ENCODE measurements around the gene LPP. TPM values are rescaled to one million over a fixed set of nuclear protein-coding genes. Genes with fewer than 3 reads are reported as not detected.

The LPP gene
- total RNA-seq, 5 donors from 2014 or later (not counting 1 experiment from before 2014, with no cell fraction given) = 23.8 to 82.6 (median 39.3) TPM

DNA sequence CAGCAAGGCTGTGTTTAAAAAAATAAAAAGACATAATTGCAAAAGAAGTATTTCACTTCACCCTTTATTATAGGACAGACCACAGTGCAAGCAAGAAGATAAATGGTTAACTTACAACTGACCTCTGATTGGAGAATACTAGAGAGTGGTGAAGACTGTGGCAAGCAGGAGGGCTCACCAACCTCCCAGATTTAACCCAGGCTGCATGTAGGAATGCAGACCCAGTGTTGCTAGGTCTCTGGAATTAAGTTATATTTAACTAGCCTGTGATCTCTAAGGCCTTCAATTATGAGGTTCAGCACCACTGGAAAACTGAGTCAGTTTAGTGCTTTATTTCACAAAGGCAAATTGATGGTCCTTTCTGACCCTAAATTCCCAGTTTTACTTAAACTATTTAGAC is 436.6 kb downstream of the LPP start:
- no peak overlapping the region for H3K27ac ChIP-seq (ENCODE audit: low read length)
- CTCF ChIA-PET = no interaction called here
- POLR2A ChIA-PET = no interaction called here

DNA sequence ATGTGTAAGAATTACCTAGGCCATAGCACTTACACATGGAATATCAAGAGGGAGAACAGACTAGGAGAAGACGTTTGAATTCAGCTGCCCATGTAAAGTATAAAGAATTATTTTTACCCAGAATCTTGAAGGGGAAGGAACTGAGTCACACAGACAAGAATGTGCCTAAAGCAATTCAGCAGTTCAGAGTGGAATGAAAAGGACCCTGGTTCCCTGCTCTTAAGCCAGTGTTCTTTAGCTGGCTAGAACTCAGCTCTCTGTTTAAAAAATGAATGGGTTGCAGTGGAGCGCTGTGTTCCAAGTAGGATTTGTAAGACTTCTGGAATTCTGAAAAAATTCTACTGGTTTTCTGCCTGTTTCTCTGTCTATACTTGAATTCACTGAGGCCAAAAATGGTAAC is 440.2 kb downstream of the LPP start:
- 100% methylated on average over 1 of the region's 2 CpGs for WGBS (ENCODE audit: insufficient coverage)
- ATAC-seq (replicated peaks in 1 of 4) (no peak), DNase-seq (no peak)
- H3K27ac Mint-ChIP-seq = no peak overlapping the region
- H3K27me3 Mint-ChIP-seq = no peaks in the 10 kb centered on the region
- no peaks in the 10 kb centered on the region for H3K4me1 Mint-ChIP-seq
- H3K27ac ChIP-seq (ENCODE audit: low read length) = no peak overlapping the region
- ChIA-PET POLR2A (no interaction called here), CTCF (no interaction called here)
- no peaks in the 10 kb centered on the region for H3K36me3 ChIP-seq (ENCODE audit: control insufficient read depth in 2 of 2, extremely low read depth in 1 of 2, insufficient read depth in 1 of 2, low read length in 1 of 2)
- H3K9me3 ChIP-seq = no peaks in the 10 kb centered on the region
- H3K4me3 ChIP-seq (ENCODE audit: control insufficient read depth in 1 of 2, extremely low read depth in 1 of 2, low read length in 1 of 2) = no peak overlapping the region
- H3K4me3 Mint-ChIP-seq = no peak overlapping the region
- H3K36me3 Mint-ChIP-seq = peaks cover 18% of the 10 kb centered on the region
- no peaks in the 10 kb centered on the region for H3K27me3 ChIP-seq (replicated peaks in 1 of 2; ENCODE audit: control insufficient read depth in 2 of 2, extremely low read depth in 1 of 2, insufficient read depth in 2 of 2, low read length in 1 of 2)
- H3K9me3 Mint-ChIP-seq = no peaks in the 10 kb centered on the region
- no peaks in the 10 kb centered on the region for H3K4me1 ChIP-seq (ENCODE audit: control insufficient read depth in 1 of 2, extremely low read depth in 1 of 2, insufficient read depth in 2 of 2, low read length in 2 of 2)

More for the DNA sequence above, 436.6 kb downstream of the LPP start:
- Mint-ChIP-seq H3K9me3 (no peaks in the 10 kb centered on the region), H3K4me3 (no peak overlapping the region), H3K36me3 (peaks cover 6% of the 10 kb centered on the region), H3K4me1 (peaks cover 0 to 6% (median 2%) of the 10 kb centered on the region in 3 donors), H3K27me3 (no peaks in the 10 kb centered on the region), H3K27ac (no peak overlapping the region)
- H3K4me3 ChIP-seq (ENCODE audit: control insufficient read depth in 1 of 2, extremely low read depth in 1 of 2, low read length in 1 of 2) = no peak overlapping the region
- H3K9me3 ChIP-seq = no peaks in the 10 kb centered on the region
- DNase-seq (no peak), ATAC-seq (replicated peaks in 1 of 4) (no peak)
- H3K4me1 ChIP-seq (ENCODE audit: control insufficient read depth in 1 of 2, extremely low read depth in 1 of 2, insufficient read depth in 2 of 2, low read length in 2 of 2) = no peaks in the 10 kb centered on the region
- no peaks in the 10 kb centered on the region for H3K27me3 ChIP-seq (replicated peaks in 1 of 2; ENCODE audit: control insufficient read depth in 2 of 2, extremely low read depth in 1 of 2, insufficient read depth in 2 of 2, low read length in 1 of 2)
- H3K36me3 ChIP-seq (ENCODE audit: control insufficient read depth in 2 of 2, extremely low read depth in 1 of 2, insufficient read depth in 1 of 2, low read length in 1 of 2) = no peaks in the 10 kb centered on the region

DNA sequence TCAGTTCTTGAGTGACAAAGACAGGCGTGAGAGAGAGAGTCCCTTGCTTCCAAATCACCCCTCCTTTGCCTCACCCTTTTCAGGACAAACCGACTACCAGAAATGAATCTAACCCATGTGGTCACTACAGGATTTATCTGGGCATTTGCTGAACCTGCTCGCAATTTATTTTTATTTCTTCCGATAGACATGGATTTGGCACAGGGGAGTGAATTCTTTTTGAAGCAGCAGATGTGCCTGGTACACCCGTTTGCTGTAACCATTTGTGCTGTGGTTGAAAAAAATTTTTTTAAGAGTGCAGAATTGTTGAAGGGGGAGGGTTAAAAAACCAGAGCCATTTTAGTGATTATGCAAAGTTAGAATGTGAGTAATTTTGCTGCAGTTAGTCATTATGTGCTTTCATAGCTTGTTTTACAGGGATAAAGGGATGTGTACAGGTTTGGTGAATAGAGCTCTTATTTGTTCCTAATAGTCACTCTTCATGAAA is 442.0 kb downstream of the LPP start:
- no peaks in the 10 kb centered on the region for H3K4me1 Mint-ChIP-seq
- no peaks in the 10 kb centered on the region for H3K9me3 ChIP-seq
- DNase-seq (no peak), ATAC-seq (replicated peaks in 1 of 4) (no peak)
- no peaks in the 10 kb centered on the region for H3K4me1 ChIP-seq (ENCODE audit: control insufficient read depth in 1 of 2, extremely low read depth in 1 of 2, insufficient read depth in 2 of 2, low read length in 2 of 2)
- no peaks in the 10 kb centered on the region for H3K9me3 Mint-ChIP-seq
- ChIA-PET CTCF (interaction anchor here (0.5 to 0.6 kb wide), 3 partner anchors 329 to 1061 kb away, joined by 3 to 4 read pairs (median 3); no protein-coding TSS in a partner anchor), POLR2A (no interaction called here)
- H3K36me3 ChIP-seq (ENCODE audit: control insufficient read depth in 2 of 2, extremely low read depth in 1 of 2, insufficient read depth in 1 of 2, low read length in 1 of 2) = no peaks in the 10 kb centered on the region
- peaks cover 18% of the 10 kb centered on the region for H3K36me3 Mint-ChIP-seq
- no peak overlapping the region for H3K4me3 Mint-ChIP-seq
- 72% methylated on average over 4 of the region's 5 CpGs for WGBS (ENCODE audit: insufficient coverage)
- no peaks in the 10 kb centered on the region for H3K27me3 ChIP-seq (replicated peaks in 1 of 2; ENCODE audit: control insufficient read depth in 2 of 2, extremely low read depth in 1 of 2, insufficient read depth in 2 of 2, low read length in 1 of 2)
- no peak overlapping the region for H3K4me3 ChIP-seq (ENCODE audit: control insufficient read depth in 1 of 2, extremely low read depth in 1 of 2, low read length in 1 of 2)
- H3K27me3 Mint-ChIP-seq = no peaks in the 10 kb centered on the region
- no peak overlapping the region for H3K27ac ChIP-seq (ENCODE audit: low read length)
- H3K27ac Mint-ChIP-seq = no peak overlapping the region

DNA sequence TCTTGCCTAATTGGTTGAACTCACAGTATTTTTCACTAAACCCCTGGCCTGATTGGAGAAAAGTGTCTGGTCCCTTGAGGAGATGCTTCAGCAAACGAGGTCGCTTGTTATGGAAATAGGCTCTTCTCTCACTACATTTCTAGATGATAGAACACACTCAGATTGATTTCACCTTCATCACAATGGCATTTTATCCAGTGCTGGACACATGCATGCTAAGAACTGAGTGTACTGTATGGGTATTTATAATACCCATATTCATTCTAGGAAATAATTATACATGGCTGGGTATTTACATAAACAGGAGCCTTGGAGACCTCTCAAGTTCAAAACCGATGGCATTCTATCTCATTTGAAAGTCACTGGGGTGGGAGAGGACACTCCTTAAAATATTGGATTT is 444.9 kb downstream of the LPP start:
- H3K9me3 ChIP-seq = no peaks in the 10 kb centered on the region
- ATAC-seq (replicated peaks in 1 of 4) (no peak), DNase-seq (no peak)
- H3K27me3 ChIP-seq (replicated peaks in 1 of 2; ENCODE audit: control insufficient read depth in 2 of 2, extremely low read depth in 1 of 2, insufficient read depth in 2 of 2, low read length in 1 of 2) = no peaks in the 10 kb centered on the region
- Mint-ChIP-seq H3K9me3 (no peaks in the 10 kb centered on the region), H3K4me1 (no peaks in the 10 kb centered on the region), H3K4me3 (no peak overlapping the region), H3K36me3 (peaks cover 14% of the 10 kb centered on the region), H3K27ac (no peak overlapping the region), H3K27me3 (no peaks in the 10 kb centered on the region)
- no peaks in the 10 kb centered on the region for H3K4me1 ChIP-seq (ENCODE audit: control insufficient read depth in 1 of 2, extremely low read depth in 1 of 2, insufficient read depth in 2 of 2, low read length in 2 of 2)
- H3K4me3 ChIP-seq (ENCODE audit: control insufficient read depth in 1 of 2, extremely low read depth in 1 of 2, low read length in 1 of 2) = no peak overlapping the region
- H3K36me3 ChIP-seq (ENCODE audit: control insufficient read depth in 2 of 2, extremely low read depth in 1 of 2, insufficient read depth in 1 of 2, low read length in 1 of 2) = no peaks in the 10 kb centered on the region
- WGBS (ENCODE audit: insufficient coverage) = no CpG with 5 or more reads among the region's 3 CpGs
- no peak overlapping the region for H3K27ac ChIP-seq (ENCODE audit: low read length)
- ChIA-PET CTCF (no interaction called here), POLR2A (no interaction called here)

DNA sequence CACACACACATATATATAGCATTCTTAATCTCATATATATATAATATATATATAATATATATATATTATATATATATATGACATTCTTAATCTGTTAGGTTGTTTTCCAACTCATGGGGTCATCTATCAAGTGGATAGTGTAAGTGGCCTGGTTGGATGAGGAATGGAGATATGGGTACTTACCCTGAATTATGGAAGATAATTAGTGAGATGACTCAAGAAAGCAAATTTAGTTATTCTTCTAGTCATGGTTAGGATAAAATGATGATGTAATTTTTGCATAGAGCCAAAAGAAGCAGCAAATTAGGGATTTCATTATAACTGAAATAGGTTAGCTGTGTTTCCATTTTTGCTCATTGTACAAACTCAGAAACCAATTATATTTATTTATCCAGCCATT is 448.2 kb downstream of the LPP start:
- Histone ChIP-seq H3K27ac (ENCODE audit: low read length) (no peak overlapping the region), H3K9me3 (no peaks in the 10 kb centered on the region), H3K4me1 (ENCODE audit: control insufficient read depth in 1 of 2, extremely low read depth in 1 of 2, insufficient read depth in 2 of 2, low read length in 2 of 2) (no peaks in the 10 kb centered on the region), H3K27me3 (replicated peaks in 1 of 2; ENCODE audit: control insufficient read depth in 2 of 2, extremely low read depth in 1 of 2, insufficient read depth in 2 of 2, low read length in 1 of 2) (no peaks in the 10 kb centered on the region), H3K36me3 (ENCODE audit: control insufficient read depth in 2 of 2, extremely low read depth in 1 of 2, insufficient read depth in 1 of 2, low read length in 1 of 2) (no peaks in the 10 kb centered on the region), H3K4me3 (ENCODE audit: control insufficient read depth in 1 of 2, extremely low read depth in 1 of 2, low read length in 1 of 2) (no peak overlapping the region)
- Mint-ChIP-seq H3K27me3 (no peaks in the 10 kb centered on the region), H3K9me3 (peaks cover 0 to 4% (median 0%) of the 10 kb centered on the region in 3 donors), H3K4me1 (no peaks in the 10 kb centered on the region), H3K4me3 (no peak overlapping the region), H3K36me3 (peaks cover 6% of the 10 kb centered on the region), H3K27ac (no peak overlapping the region)
- ChIA-PET CTCF (no interaction called here), POLR2A (no interaction called here)
- ATAC-seq (replicated peaks in 1 of 4) (no peak), DNase-seq (no peak)

DNA sequence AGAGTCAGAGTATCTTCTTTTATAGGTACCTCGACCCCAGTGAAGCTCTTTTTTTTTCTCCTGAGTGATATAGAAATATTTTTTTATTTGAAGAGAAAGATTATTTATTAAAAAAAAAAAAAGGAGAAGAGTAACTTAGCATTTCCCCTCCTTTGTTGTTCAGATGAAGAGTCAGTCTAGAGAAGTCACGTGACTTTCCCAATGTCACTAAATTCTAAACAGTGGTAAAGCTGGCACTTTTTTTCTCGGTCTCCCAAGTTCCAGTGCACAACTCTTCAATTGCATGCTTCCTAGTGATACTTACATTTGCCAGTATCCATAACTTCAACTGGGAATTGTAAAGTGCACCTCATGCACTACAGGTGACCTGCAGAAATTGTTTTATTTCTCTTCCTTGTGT is 448.7 kb downstream of the LPP start:
- H3K36me3 ChIP-seq (ENCODE audit: control insufficient read depth in 2 of 2, extremely low read depth in 1 of 2, insufficient read depth in 1 of 2, low read length in 1 of 2) = no peaks in the 10 kb centered on the region
- Mint-ChIP-seq H3K27ac (no peak overlapping the region), H3K27me3 (no peaks in the 10 kb centered on the region), H3K36me3 (peaks cover 4% of the 10 kb centered on the region), H3K4me1 (no peaks in the 10 kb centered on the region), H3K9me3 (peaks cover 0 to 4% (median 0%) of the 10 kb centered on the region in 3 donors), H3K4me3 (no peak overlapping the region)
- H3K9me3 ChIP-seq = no peaks in the 10 kb centered on the region
- H3K4me3 ChIP-seq (ENCODE audit: control insufficient read depth in 1 of 2, extremely low read depth in 1 of 2, low read length in 1 of 2) = no peak overlapping the region
- no peak overlapping the region for H3K27ac ChIP-seq (ENCODE audit: low read length)
- no peak for DNase-seq
- WGBS (ENCODE audit: insufficient coverage) = no CpG with 5 or more reads among the region's 3 CpGs
- ATAC-seq (replicated peaks in 1 of 4) = no peak
- ChIA-PET POLR2A (interaction anchor here in 1 of 2 donors (0.6 kb wide), 1 partner anchor 346 kb away, joined by 3 read pairs; no protein-coding TSS in a partner anchor), CTCF (no interaction called here)
- H3K4me1 ChIP-seq (ENCODE audit: control insufficient read depth in 1 of 2, extremely low read depth in 1 of 2, insufficient read depth in 2 of 2, low read length in 2 of 2) = no peaks in the 10 kb centered on the region
- no peaks in the 10 kb centered on the region for H3K27me3 ChIP-seq (replicated peaks in 1 of 2; ENCODE audit: control insufficient read depth in 2 of 2, extremely low read depth in 1 of 2, insufficient read depth in 2 of 2, low read length in 1 of 2)

DNA sequence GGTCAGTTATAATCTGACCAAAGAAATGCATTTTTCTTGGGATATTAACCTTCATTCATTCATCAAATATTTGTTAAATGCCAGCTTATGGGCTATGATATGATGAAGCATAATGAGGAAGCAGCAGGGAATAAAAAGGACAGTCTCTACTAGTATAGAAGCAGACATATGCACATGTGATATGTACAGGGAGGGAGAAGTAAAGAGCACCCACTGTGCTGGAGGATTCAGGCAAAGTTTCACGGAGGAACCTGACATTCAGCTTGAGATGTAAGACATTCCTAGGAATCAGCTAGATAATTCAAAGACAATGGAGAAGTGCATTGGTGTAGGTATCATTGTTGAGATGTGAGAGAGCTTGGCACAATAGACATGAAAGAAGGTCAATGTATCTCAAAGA is 450.7 kb downstream of the LPP start:
- no peak for DNase-seq
- Mint-ChIP-seq H3K9me3 (peaks cover 8 to 12% (median 11%) of the 10 kb centered on the region in 3 donors), H3K27me3 (no peaks in the 10 kb centered on the region), H3K4me1 (no peaks in the 10 kb centered on the region), H3K36me3 (peaks cover 22% of the 10 kb centered on the region), H3K4me3 (no peak overlapping the region), H3K27ac (no peak overlapping the region)
- Histone ChIP-seq H3K36me3 (ENCODE audit: control insufficient read depth in 2 of 2, extremely low read depth in 1 of 2, insufficient read depth in 1 of 2, low read length in 1 of 2) (peaks cover 7 to 8% of the 10 kb centered on the region in 2 donors), H3K27me3 (replicated peaks in 1 of 2; ENCODE audit: control insufficient read depth in 2 of 2, extremely low read depth in 1 of 2, insufficient read depth in 2 of 2, low read length in 1 of 2) (no peaks in the 10 kb centered on the region), H3K27ac (ENCODE audit: low read length) (no peak overlapping the region), H3K4me3 (ENCODE audit: control insufficient read depth in 1 of 2, extremely low read depth in 1 of 2, low read length in 1 of 2) (no peak overlapping the region), H3K9me3 (no peaks in the 10 kb centered on the region), H3K4me1 (ENCODE audit: control insufficient read depth in 1 of 2, extremely low read depth in 1 of 2, insufficient read depth in 2 of 2, low read length in 2 of 2) (no peaks in the 10 kb centered on the region)
- ChIA-PET POLR2A (no interaction called here), CTCF (interaction anchor here in 1 of 2 donors (0.6 kb wide), 1 partner anchor 48 kb away, joined by 3 read pairs; no protein-coding TSS in a partner anchor)
- ATAC-seq (replicated peaks in 1 of 4) = no peak
- WGBS (ENCODE audit: insufficient coverage) = 89% methylated on average over 1 of the region's 1 CpG

Measured in T-cell (primary cell).